Karpas-422 (cell line): ENCODE measurements around the gene EDARADD. TPM values are rescaled to one million over a fixed set of nuclear protein-coding genes. Genes with fewer than 3 reads are reported as not detected.

ENCODE experiments used
- DNase-seq: peaks from one replicate; pipeline ENCODE4 v3.0.0-alpha.2; 2015
- H2AFZ ChIP-seq: fragments of 200-600 bp; sonication (generic); 2 replicates; pipeline ENCODE4 v1.6.1; 2014; ENCODE audit warnings: antibody characterized with exemption, low read length, mixed read lengths
- H3K27ac ChIP-seq: fragments of 200-600 bp; sonication (generic); 2 replicates; pipeline ENCODE4 v1.5.1; 2014; ENCODE audit warnings: mild to moderate bottlenecking, low read length, moderate library complexity
- H3K27me3 ChIP-seq: fragments of 200-600 bp; sonication (generic); 2 replicates; pipeline ENCODE4 v1.6.1; 2014; ENCODE audit warnings: low read length, mixed read lengths
- H3K36me3 ChIP-seq: fragments of 200-600 bp; sonication (generic); 2 replicates; pipeline ENCODE4 v1.6.1; 2014; ENCODE audit warnings: low read length, mixed read lengths; ENCODE audit not compliant: insufficient read depth
- H3K4me1 ChIP-seq: fragments of 200-600 bp; sonication (generic); 2 replicates; pipeline ENCODE4 v1.6.1; 2014; ENCODE audit warnings: mild to moderate bottlenecking, low read length, mixed read lengths
- H3K4me2 ChIP-seq: fragments of 200-600 bp; sonication (generic); 2 replicates; pipeline ENCODE4 v1.6.1; 2014; ENCODE audit warnings: low read length, low read depth, mild to moderate bottlenecking; ENCODE audit not compliant: poor library complexity, severe bottlenecking
- H3K4me3 ChIP-seq: fragments of 200-600 bp; sonication (generic); 2 replicates; pipeline ENCODE4 v1.5.1; 2014; ENCODE audit warnings: mild to moderate bottlenecking, antibody characterized with exemption, low read length, mixed read lengths
- H3K79me2 ChIP-seq: fragments of 200-600 bp; sonication (generic); 2 replicates; pipeline ENCODE4 v1.6.1; 2014; ENCODE audit warnings: mild to moderate bottlenecking, low read length, mixed read lengths
- H3K9ac ChIP-seq: fragments of 200-600 bp; sonication (generic); 2 replicates; pipeline ENCODE4 v1.6.0; 2014; ENCODE audit warnings: low read length
- H3K9me2 ChIP-seq: fragments of 200-600 bp; sonication (generic), shearing (Covaris generic); replicated peaks from 2 replicates; pipeline ENCODE4 v1.6.0; 2014; ENCODE audit warnings: mild to moderate bottlenecking, low read length, moderate library complexity; ENCODE audit not compliant: insufficient read depth
- H3K9me3 ChIP-seq: fragments of 300-700, 200-600 bp; sonication (generic); 2 replicates; pipeline ENCODE4 v1.6.1; 2014; ENCODE audit warnings: low read length, mixed read lengths
- H4K20me1 ChIP-seq: fragments of 200-600 bp; sonication (generic); 2 replicates; pipeline ENCODE4 v1.6.1; 2014; ENCODE audit warnings: mild to moderate bottlenecking, antibody characterized with exemption, low read length, low read depth; ENCODE audit not compliant: insufficient read depth
- total RNA-seq: library from RNA; depleted of rRNA; stranded (reverse); fragments of >200 nt; shearing (Covaris generic); gene quantifications from 2 replicates; pipeline ENCODE4 v1.2.3, GENCODE V29; 2014; ENCODE audit warnings: low replicate concordance

Gene EDARADD
- total RNA-seq, 1 experiment from 2014 or later: not detected

- Histone ChIP-seq H3K36me3 (no peaks in the 10 kb centered on the region), H3K9me3 (no peaks in the 10 kb centered on the region), H3K27me3 (no peaks in the 10 kb centered on the region), H3K4me2 (no peak overlapping the region), H3K79me2 (no peaks in the 10 kb centered on the region), H2AFZ (no peak overlapping the region), H3K9me2 (no peaks in the 10 kb centered on the region), H3K4me1 (no peaks in the 10 kb centered on the region), H3K4me3 (no peak overlapping the region), H3K27ac (no peak overlapping the region), H3K9ac (no peak overlapping the region), H4K20me1 (no peaks in the 10 kb centered on the region)
- DNase-seq: no peak
Measured at GRCh38 chr1:236396665-236397043, 2.6 kb downstream of the EDARADD start.

GRCh38 chr1:236397173-236397759 lies 3.2 kb downstream of the EDARADD start:
- H3K27me3 ChIP-seq: no peaks in the 10 kb centered on the region
- H3K27ac ChIP-seq: no peak overlapping the region
- DNase-seq: no peak
- no peak overlapping the region for H3K4me3 ChIP-seq
- H3K9me3 ChIP-seq: no peaks in the 10 kb centered on the region
- H3K9me2 ChIP-seq: no peaks in the 10 kb centered on the region
- no peaks in the 10 kb centered on the region for H3K4me1 ChIP-seq
- H3K4me2 ChIP-seq: no peak overlapping the region
- H3K36me3 ChIP-seq: no peaks in the 10 kb centered on the region
- H2AFZ ChIP-seq: no peak overlapping the region
- H3K9ac ChIP-seq: no peak overlapping the region
- H3K79me2 ChIP-seq: no peaks in the 10 kb centered on the region
- no peaks in the 10 kb centered on the region for H4K20me1 ChIP-seq

- no peaks in the 10 kb centered on the region for H3K4me1 ChIP-seq
- DNase-seq: no peak
- H4K20me1 ChIP-seq: no peaks in the 10 kb centered on the region
- H3K79me2 ChIP-seq: no peaks in the 10 kb centered on the region
- H3K9me3 ChIP-seq: no peaks in the 10 kb centered on the region
- H2AFZ ChIP-seq: no peak overlapping the region
- H3K9ac ChIP-seq: no peak overlapping the region
- H3K36me3 ChIP-seq: no peaks in the 10 kb centered on the region
- no peak overlapping the region for H3K4me3 ChIP-seq
- no peaks in the 10 kb centered on the region for H3K27me3 ChIP-seq
- H3K27ac ChIP-seq: no peak overlapping the region
- H3K4me2 ChIP-seq: no peak overlapping the region
- H3K9me2 ChIP-seq: no peaks in the 10 kb centered on the region
Measured at GRCh38 chr1:236398538-236398937, 4.5 kb downstream of the EDARADD start.

GRCh38 chr1:236400061-236400603 lies 6.0 kb downstream of the EDARADD start:
- DNase-seq: no peak
- no peaks in the 10 kb centered on the region for H3K4me1 ChIP-seq
- no peaks in the 10 kb centered on the region for H3K36me3 ChIP-seq
- H4K20me1 ChIP-seq: no peaks in the 10 kb centered on the region
- H3K27me3 ChIP-seq: no peaks in the 10 kb centered on the region
- H3K9me3 ChIP-seq: no peaks in the 10 kb centered on the region
- no peak overlapping the region for H3K4me2 ChIP-seq
- no peaks in the 10 kb centered on the region for H3K79me2 ChIP-seq
- no peak overlapping the region for H3K9ac ChIP-seq
- no peaks in the 10 kb centered on the region for H3K9me2 ChIP-seq
- H3K4me3 ChIP-seq: no peak overlapping the region
- H2AFZ ChIP-seq: no peak overlapping the region
- no peak overlapping the region for H3K27ac ChIP-seq

- Histone ChIP-seq H3K4me3 (no peak overlapping the region), H3K9ac (no peak overlapping the region), H3K27me3 (no peaks in the 10 kb centered on the region), H2AFZ (no peak overlapping the region), H3K4me2 (no peak overlapping the region), H3K9me3 (no peaks in the 10 kb centered on the region), H3K36me3 (no peaks in the 10 kb centered on the region), H3K79me2 (no peaks in the 10 kb centered on the region), H4K20me1 (no peaks in the 10 kb centered on the region), H3K9me2 (no peaks in the 10 kb centered on the region), H3K4me1 (no peaks in the 10 kb centered on the region), H3K27ac (no peak overlapping the region)
- no peak for DNase-seq
Measured at GRCh38 chr1:236401698-236402097, 7.6 kb downstream of the EDARADD start.

GRCh38 chr1:236403905-236404696 lies 10.0 kb downstream of the EDARADD start:
- Histone ChIP-seq H3K27ac (no peak overlapping the region), H3K4me1 (no peaks in the 10 kb centered on the region), H3K9ac (no peak overlapping the region), H3K9me2 (no peaks in the 10 kb centered on the region), H3K4me2 (no peak overlapping the region), H3K27me3 (no peaks in the 10 kb centered on the region), H2AFZ (no peak overlapping the region), H3K4me3 (no peak overlapping the region), H4K20me1 (no peaks in the 10 kb centered on the region), H3K36me3 (no peaks in the 10 kb centered on the region), H3K79me2 (no peaks in the 10 kb centered on the region), H3K9me3 (no peaks in the 10 kb centered on the region)
- DNase-seq: no peak

GRCh38 chr1:236407059-236407458 lies 13.0 kb downstream of the EDARADD start:
- no peaks in the 10 kb centered on the region for H3K9me3 ChIP-seq
- no peak overlapping the region for H2AFZ ChIP-seq
- no peaks in the 10 kb centered on the region for H3K4me1 ChIP-seq
- no peaks in the 10 kb centered on the region for H3K36me3 ChIP-seq
- H3K4me3 ChIP-seq: no peak overlapping the region
- DNase-seq: no peak
- H3K9ac ChIP-seq: no peak overlapping the region
- no peak overlapping the region for H3K27ac ChIP-seq
- no peaks in the 10 kb centered on the region for H3K9me2 ChIP-seq
- no peak overlapping the region for H3K4me2 ChIP-seq
- no peaks in the 10 kb centered on the region for H3K79me2 ChIP-seq
- H3K27me3 ChIP-seq: no peaks in the 10 kb centered on the region
- H4K20me1 ChIP-seq: no peaks in the 10 kb centered on the region

- H3K9ac ChIP-seq: no peak overlapping the region
- no peaks in the 10 kb centered on the region for H3K4me1 ChIP-seq
- no peak overlapping the region for H3K4me3 ChIP-seq
- H3K79me2 ChIP-seq: no peaks in the 10 kb centered on the region
- no peak overlapping the region for H2AFZ ChIP-seq
- H3K4me2 ChIP-seq: no peak overlapping the region
- H3K27ac ChIP-seq: no peak overlapping the region
- DNase-seq: no peak
- H3K9me2 ChIP-seq: no peaks in the 10 kb centered on the region
- no peaks in the 10 kb centered on the region for H3K9me3 ChIP-seq
- no peaks in the 10 kb centered on the region for H3K36me3 ChIP-seq
- no peaks in the 10 kb centered on the region for H4K20me1 ChIP-seq
- no peaks in the 10 kb centered on the region for H3K27me3 ChIP-seq
Measured at GRCh38 chr1:236413688-236414087, 19.6 kb downstream of the EDARADD start.
